HEK293 (cell line): Measurements from ENCODE around the gene RFC1.

Source experiments
- CTCF ChIA-PET: fragments of 350-600 bp; formaldehyde crosslinking; extraction: SDS; loops from one replicate; lab custom pipeline; 2021; ENCODE audit warnings: antibody characterized with exemption; lab: Yijun Ruan, JAX
- POLR2A ChIA-PET: fragments of 300-600 bp; formaldehyde crosslinking; extraction: SDS; loops from one replicate; lab custom pipeline; 2020; ENCODE audit warnings: antibody characterized with exemption, inconsistent platforms; lab: Yijun Ruan, JAX
- H3K27ac ChIP-seq: fragments of 200-500 bp; sonication (Bioruptor generic); 2 replicates; pipeline ENCODE4 v1.5.1; 2014; ENCODE audit warnings: low read depth, low read length, control low read depth, inconsistent platforms; ENCODE audit errors: extremely low read depth
- H3K36me3 ChIP-seq, 2 experiments: fragments of 200-500 bp in 1 of 2; sonication (Bioruptor generic) in 1 of 2; 1 replicate in 1 of 2; 2 replicates in 1 of 2; pipeline ENCODE4 v1.5.1; 2014 to 2017; ENCODE audit warnings: inconsistent platforms in 2 of 2, low read length in 2 of 2; ENCODE audit not compliant: control insufficient read depth in 2 of 2, insufficient read depth in 1 of 2
- H3K4me1 ChIP-seq: fragments of 200-500 bp; sonication (Bioruptor generic); 2 replicates; pipeline ENCODE4 v1.5.1; 2014; ENCODE audit warnings: mild to moderate bottlenecking, low read length, inconsistent platforms; ENCODE audit not compliant: control insufficient read depth, insufficient read depth
- H3K4me3 ChIP-seq: 2 replicates; pipeline ENCODE4 v1.5.1; 2011; ENCODE audit warnings: low read depth, mild to moderate bottlenecking, control low read depth, low read length, moderate library complexity
- H3K9me3 ChIP-seq: fragments of 200-500 bp; sonication (Bioruptor generic); 2 replicates; pipeline ENCODE4 v1.5.1; 2014; ENCODE audit warnings: low read depth, low read length, inconsistent platforms; ENCODE audit not compliant: control insufficient read depth, insufficient read depth
- HOXD13 ChIP-seq: sonication (generic); formaldehyde crosslinking; IDR thresholded peaks from 2 replicates; pipeline ENCODE4 v1.8.0; 2022; ENCODE audit warnings: missing genetic modification reagents, borderline replicate concordance
- PRDM2 ChIP-seq: fragments of 450-650 bp; formaldehyde crosslinking; IDR thresholded peaks from 2 replicates; pipeline ENCODE4 v1.5.1; 2016; ENCODE audit warnings: missing biosample characterization, missing genetic modification characterization, borderline replicate concordance
- WT1 ChIP-seq: fragments of 450-650 bp; formaldehyde crosslinking; IDR thresholded peaks from 2 replicates; pipeline ENCODE4 v1.5.1; 2016; ENCODE audit warnings: missing biosample characterization, missing genetic modification characterization
- ZBTB48 ChIP-seq: fragments of 450-650 bp; formaldehyde crosslinking; IDR thresholded peaks from 2 replicates; pipeline ENCODE4 v1.5.1; 2016; ENCODE audit warnings: missing biosample characterization, missing genetic modification characterization
- ZNF335 ChIP-seq: fragments of 450-650 bp; formaldehyde crosslinking; conservative IDR thresholded peaks from 2 replicates; pipeline ENCODE4 v1.5.1; 2016; ENCODE audit warnings: missing biosample characterization, missing genetic modification characterization
- ZNF394 ChIP-seq: fragments of 450-650 bp; formaldehyde crosslinking; IDR thresholded peaks from 2 replicates; pipeline ENCODE4 v1.5.1; 2016; ENCODE audit warnings: missing biosample characterization, missing genetic modification characterization, mild to moderate bottlenecking, moderate library complexity, borderline replicate concordance
- ZNF416 ChIP-seq: fragments of 450-650 bp; formaldehyde crosslinking; IDR thresholded peaks from 2 replicates; pipeline ENCODE4 v1.5.1; 2016; ENCODE audit warnings: missing biosample characterization, missing genetic modification characterization
- ZNF530 ChIP-seq: fragments of 450-650 bp; formaldehyde crosslinking; IDR thresholded peaks from 2 replicates; pipeline ENCODE4 v1.5.1; 2016; ENCODE audit warnings: low read depth, missing biosample characterization, missing genetic modification characterization
- ZNF561 ChIP-seq: fragments of 450-650 bp; IDR thresholded peaks from 2 replicates; pipeline ENCODE4 v1.5.1; 2018; ENCODE audit warnings: missing biosample characterization, missing genetic modification characterization, borderline replicate concordance
- ZNF585B ChIP-seq: fragments of 450-650 bp; formaldehyde crosslinking; IDR thresholded peaks from 2 replicates; pipeline ENCODE4 v1.5.1; 2016; ENCODE audit warnings: missing biosample characterization, missing genetic modification characterization
- ZNF624 ChIP-seq: fragments of 450-650 bp; formaldehyde crosslinking; IDR thresholded peaks from 2 replicates; pipeline ENCODE4 v1.5.1; 2017; ENCODE audit warnings: missing biosample characterization, missing genetic modification characterization
- ZNF629 ChIP-seq: fragments of 450-650 bp; formaldehyde crosslinking; IDR thresholded peaks from 2 replicates; pipeline ENCODE4 v1.5.1; 2017; ENCODE audit warnings: missing biosample characterization, missing genetic modification characterization
- ZNF670 ChIP-seq: fragments of 450-650 bp; formaldehyde crosslinking; IDR thresholded peaks from 2 replicates; pipeline ENCODE4 v1.5.1; 2016; ENCODE audit warnings: missing biosample characterization, missing genetic modification characterization, low read depth
- ZNF747 ChIP-seq: fragments of 450-650 bp; formaldehyde crosslinking; IDR thresholded peaks from 2 replicates; pipeline ENCODE4 v1.5.1; 2016; ENCODE audit warnings: missing biosample characterization, missing genetic modification characterization
- TF ChIP-seq, protein P1 (sequence below): fragments of 450-650 bp; formaldehyde crosslinking; IDR thresholded peaks from 2 replicates; pipeline ENCODE4; 2016; ENCODE audit warnings: missing biosample characterization, missing genetic modification characterization
- TF ChIP-seq, protein P2 (sequence below): fragments of 450-650 bp; formaldehyde crosslinking; IDR thresholded peaks from 2 replicates; pipeline ENCODE4 v1.5.1; 2017; ENCODE audit warnings: missing biosample characterization, missing genetic modification characterization
- TF ChIP-seq, protein P3 (sequence below): fragments of 450-650 bp; formaldehyde crosslinking; IDR thresholded peaks from 2 replicates; pipeline ENCODE4 v1.5.1; 2016; ENCODE audit warnings: missing biosample characterization, missing genetic modification characterization, low read depth
- TF ChIP-seq, protein P4 (sequence below): fragments of 450-650 bp; formaldehyde crosslinking; IDR thresholded peaks from 2 replicates; pipeline ENCODE4 v1.5.1; 2016; ENCODE audit warnings: missing biosample characterization, missing genetic modification characterization

Gene RFC1

GRCh38 chr4:39324446-39324845 is 41.7 kb downstream of the RFC1 start:
- Histone ChIP-seq H3K36me3 (peaks cover 0 to 69% of the 10 kb centered on the region in 2 experiments; a peak in 2 of 3 replicates), H3K27ac (no peak overlapping the region)

More at GRCh38 chr4:39324446-39324845, 41.7 kb downstream of the RFC1 start:
- no peak overlapping the region for H3K4me3 ChIP-seq
- POLR2A ChIA-PET: no interaction called here
- TF ChIP-seq ZNF394: no peak
- TF ChIP-seq ZNF416 (tag by site-specific recombination): no peak
- TF ChIP-seq ZNF585B (tag by site-specific recombination): no peak
- TF ChIP-seq, protein P1, sequence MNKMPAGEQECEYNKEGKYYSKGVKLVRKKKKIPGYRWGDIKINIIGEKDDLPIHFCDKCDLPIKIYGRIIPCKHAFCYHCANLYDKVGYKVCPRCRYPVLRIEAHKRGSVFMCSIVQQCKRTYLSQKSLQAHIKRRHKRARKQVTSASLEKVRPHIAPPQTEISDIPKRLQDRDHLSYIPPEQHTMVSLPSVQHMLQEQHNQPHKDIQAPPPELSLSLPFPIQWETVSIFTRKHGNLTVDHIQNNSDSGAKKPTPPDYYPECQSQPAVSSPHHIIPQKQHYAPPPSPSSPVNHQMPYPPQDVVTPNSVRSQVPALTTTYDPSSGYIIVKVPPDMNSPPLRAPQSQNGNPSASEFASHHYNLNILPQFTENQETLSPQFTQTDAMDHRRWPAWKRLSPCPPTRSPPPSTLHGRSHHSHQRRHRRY (tag by site-specific recombination): no peak
- no peak for TF ChIP-seq ZNF629 (tag by site-specific recombination)
- TF ChIP-seq ZNF624 (tag by site-specific recombination): no peak
- no peak for TF ChIP-seq ZNF530 (tag by site-specific recombination)
- TF ChIP-seq ZNF747: no peak
- TF ChIP-seq ZNF335 (tag by site-specific recombination): no peak
- TF ChIP-seq, protein P2, sequence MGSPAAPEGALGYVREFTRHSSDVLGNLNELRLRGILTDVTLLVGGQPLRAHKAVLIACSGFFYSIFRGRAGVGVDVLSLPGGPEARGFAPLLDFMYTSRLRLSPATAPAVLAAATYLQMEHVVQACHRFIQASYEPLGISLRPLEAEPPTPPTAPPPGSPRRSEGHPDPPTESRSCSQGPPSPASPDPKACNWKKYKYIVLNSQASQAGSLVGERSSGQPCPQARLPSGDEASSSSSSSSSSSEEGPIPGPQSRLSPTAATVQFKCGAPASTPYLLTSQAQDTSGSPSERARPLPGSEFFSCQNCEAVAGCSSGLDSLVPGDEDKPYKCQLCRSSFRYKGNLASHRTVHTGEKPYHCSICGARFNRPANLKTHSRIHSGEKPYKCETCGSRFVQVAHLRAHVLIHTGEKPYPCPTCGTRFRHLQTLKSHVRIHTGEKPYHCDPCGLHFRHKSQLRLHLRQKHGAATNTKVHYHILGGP (tag by site-specific recombination): no peak
- TF ChIP-seq ZNF670: no peak
- TF ChIP-seq, protein P3, sequence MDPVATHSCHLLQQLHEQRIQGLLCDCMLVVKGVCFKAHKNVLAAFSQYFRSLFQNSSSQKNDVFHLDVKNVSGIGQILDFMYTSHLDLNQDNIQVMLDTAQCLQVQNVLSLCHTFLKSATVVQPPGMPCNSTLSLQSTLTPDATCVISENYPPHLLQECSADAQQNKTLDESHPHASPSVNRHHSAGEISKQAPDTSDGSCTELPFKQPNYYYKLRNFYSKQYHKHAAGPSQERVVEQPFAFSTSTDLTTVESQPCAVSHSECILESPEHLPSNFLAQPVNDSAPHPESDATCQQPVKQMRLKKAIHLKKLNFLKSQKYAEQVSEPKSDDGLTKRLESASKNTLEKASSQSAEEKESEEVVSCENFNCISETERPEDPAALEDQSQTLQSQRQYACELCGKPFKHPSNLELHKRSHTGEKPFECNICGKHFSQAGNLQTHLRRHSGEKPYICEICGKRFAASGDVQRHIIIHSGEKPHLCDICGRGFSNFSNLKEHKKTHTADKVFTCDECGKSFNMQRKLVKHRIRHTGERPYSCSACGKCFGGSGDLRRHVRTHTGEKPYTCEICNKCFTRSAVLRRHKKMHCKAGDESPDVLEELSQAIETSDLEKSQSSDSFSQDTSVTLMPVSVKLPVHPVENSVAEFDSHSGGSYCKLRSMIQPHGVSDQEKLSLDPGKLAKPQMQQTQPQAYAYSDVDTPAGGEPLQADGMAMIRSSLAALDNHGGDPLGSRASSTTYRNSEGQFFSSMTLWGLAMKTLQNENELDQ: no peak
- TF ChIP-seq PRDM2: no peak
- TF ChIP-seq, protein P4, sequence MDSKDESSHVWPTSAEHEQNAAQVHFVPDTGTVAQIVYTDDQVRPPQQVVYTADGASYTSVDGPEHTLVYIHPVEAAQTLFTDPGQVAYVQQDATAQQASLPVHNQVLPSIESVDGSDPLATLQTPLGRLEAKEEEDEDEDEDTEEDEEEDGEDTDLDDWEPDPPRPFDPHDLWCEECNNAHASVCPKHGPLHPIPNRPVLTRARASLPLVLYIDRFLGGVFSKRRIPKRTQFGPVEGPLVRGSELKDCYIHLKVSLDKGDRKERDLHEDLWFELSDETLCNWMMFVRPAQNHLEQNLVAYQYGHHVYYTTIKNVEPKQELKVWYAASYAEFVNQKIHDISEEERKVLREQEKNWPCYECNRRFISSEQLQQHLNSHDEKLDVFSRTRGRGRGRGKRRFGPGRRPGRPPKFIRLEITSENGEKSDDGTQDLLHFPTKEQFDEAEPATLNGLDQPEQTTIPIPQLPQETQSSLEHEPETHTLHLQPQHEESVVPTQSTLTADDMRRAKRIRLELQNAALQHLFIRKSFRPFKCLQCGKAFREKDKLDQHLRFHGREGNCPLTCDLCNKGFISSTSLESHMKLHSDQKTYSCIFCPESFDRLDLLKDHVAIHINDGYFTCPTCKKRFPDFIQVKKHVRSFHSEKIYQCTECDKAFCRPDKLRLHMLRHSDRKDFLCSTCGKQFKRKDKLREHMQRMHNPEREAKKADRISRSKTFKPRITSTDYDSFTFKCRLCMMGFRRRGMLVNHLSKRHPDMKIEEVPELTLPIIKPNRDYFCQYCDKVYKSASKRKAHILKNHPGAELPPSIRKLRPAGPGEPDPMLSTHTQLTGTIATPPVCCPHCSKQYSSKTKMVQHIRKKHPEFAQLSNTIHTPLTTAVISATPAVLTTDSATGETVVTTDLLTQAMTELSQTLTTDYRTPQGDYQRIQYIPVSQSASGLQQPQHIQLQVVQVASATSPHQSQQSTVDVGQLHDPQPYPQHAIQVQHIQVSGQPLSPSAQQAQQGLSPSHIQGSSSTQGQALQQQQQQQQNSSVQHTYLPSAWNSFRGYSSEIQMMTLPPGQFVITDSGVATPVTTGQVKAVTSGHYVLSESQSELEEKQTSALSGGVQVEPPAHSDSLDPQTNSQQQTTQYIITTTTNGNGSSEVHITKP (tag by site-specific recombination): no peak
- no peak for TF ChIP-seq WT1
- TF ChIP-seq HOXD13 (CRISPR knock-in tag): no peak
- TF ChIP-seq ZBTB48 (tag by site-specific recombination): no peak
- no peak for TF ChIP-seq ZNF561 (tag by site-specific recombination)
- H3K4me1 ChIP-seq: no peaks in the 10 kb centered on the region
- no peaks in the 10 kb centered on the region for H3K9me3 ChIP-seq
- CTCF ChIA-PET: no interaction called here
